Body of pancreas (tissue), 4 donors: Measurements from ENCODE around the gene STPG4.

Source experiments
- CTCF ChIP-seq, 7 experiments: fragments of 450-650 bp in 4 of 7; fragments of 200-600 bp in 3 of 7; sonication (generic) in 3 of 7; IDR thresholded peaks; one replicate each; pipeline ENCODE4 v1.5.1; 2016 to 2019; ENCODE audit warnings: antibody characterized with exemption in 7 of 7
- POLR2A ChIP-seq, 3 donors: fragments of 450-650 bp; IDR thresholded peaks; one replicate each; pipeline ENCODE4 v1.6.1; 2016; ENCODE audit warnings: antibody characterized with exemption in 3 of 3, mild to moderate bottlenecking in 2 of 3

- TF ChIP-seq CTCF (IDR thresholded peaks at IDR 0.05) (no peak), POLR2A (IDR thresholded peaks at IDR 0.05) (no peak)
Observed at GRCh38 chr2:47152803-47153202, 2.3 kb downstream of the STPG4 start.
